ENCODE results near the gene AATF.

- TF ChIP-seq CTCF (IDR thresholded peaks at IDR 0.05), result no peak
- TF ChIP-seq EP300 (IDR thresholded peaks at IDR 0.05), result no peak
These were observed 48.6 kb upstream of the AATF start for GRCh38 chr17:36900160-36900512.

All from ovary (tissue), 3 donors.